Measurements from ENCODE around the gene THSD7A.

The THSD7A gene

DNA sequence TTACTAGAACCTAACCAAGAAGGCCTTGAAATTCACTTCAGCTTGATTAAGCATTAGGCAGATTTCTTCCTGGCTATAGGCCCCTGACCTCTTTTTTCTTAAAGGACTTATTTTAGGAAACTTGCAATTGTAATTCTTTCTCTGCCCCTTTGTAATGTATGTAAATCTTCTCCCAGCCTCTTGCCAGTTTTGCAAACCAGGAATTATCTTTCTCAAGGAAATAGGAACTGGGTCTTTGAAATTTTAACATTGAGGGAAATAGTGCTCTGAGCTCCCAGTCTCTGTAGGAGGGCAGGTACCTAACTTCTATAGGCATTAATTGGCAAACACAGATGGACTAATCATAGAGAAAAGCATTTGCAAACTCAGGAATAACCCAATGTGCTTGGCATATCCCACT, 342.7 kb downstream of the THSD7A start:
- DNase-seq, result no peak

GRCh38 chr7:11486271-11486670, 345.7 kb downstream of the THSD7A start:
- no peak for DNase-seq

- DNase-seq, result no peak
Measured at GRCh38 chr7:11485636-11486035, 346.4 kb downstream of the THSD7A start.

- DNase-seq, result no peak
Measured at GRCh38 chr7:11480143-11480542, 351.9 kb downstream of the THSD7A start.

DNA sequence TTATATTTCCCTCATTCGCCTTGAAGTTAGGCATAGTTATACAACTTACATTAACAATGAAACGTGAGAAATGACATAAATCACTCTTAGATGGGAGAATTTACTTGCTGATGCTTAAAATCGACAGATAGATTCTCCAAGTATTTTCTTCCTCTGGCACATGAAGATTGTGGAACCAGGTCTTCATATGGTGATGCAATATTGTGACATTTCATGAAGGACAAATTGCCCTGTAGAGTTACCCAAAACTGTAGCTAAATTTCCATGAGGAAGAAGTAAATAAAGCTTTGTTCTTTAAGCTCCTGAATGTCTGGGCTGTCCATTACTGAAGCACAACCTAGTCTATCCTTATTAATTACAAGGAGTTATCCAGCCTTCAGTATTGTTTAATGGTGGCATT, 353.1 kb downstream of the THSD7A start:
- DNase-seq, result no peak

DNA sequence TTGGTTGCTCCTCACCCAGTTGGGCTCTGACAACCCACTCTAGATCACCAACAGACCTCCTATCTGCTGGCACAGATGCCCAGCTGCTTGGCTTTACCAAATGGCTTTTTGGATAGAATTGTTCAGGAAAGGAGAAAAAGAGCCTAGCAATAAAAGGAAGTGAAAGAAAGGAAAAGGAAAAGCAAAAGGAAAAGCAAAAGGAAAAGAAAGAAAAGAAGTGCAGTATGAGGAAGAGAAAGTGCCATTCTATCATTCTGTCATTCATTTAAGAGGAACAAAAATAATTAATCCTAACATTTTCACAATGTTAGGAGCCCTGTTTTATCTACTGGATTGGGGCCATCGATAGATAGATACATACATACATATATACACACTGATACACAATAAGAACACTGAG, 353.6 kb downstream of the THSD7A start:
- DNase-seq, result no peak

- DNase-seq, result no peak
Measured at GRCh38 chr7:11474902-11475585, 357.0 kb downstream of the THSD7A start.

DNA sequence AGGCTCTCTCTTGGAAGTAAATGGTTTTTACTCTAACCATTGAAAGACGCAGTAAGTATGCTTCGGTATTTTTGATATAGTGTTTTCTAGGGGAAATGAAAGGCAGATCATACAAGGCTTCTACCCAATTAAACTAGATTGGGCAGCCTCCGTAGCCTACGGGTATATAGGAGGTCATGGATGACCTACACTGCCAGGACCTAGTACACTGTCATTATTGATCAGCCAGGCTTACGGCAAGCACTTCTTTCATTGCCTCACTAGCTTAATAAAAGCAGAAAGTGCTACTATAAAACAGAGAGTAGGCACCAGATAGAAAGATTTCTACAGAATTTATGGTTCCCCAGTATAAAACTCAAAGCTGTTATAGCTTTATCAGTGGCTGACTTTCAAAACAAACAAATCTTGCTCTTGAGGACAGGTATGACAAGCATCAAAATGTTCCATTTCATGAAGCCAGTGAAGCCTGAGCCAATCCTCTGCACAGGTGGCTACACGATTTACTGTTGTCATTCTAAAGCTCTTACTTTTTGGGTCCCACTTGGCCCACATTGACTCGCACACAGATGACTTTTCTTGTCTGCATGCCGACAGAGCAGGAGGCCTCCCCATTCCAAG, 358.1 kb downstream of the THSD7A start:
- DNase-seq, result no peak

GRCh38 chr7:11473220-11473619, 358.8 kb downstream of the THSD7A start:
- DNase-seq, result no peak

- no peak for DNase-seq
Measured at GRCh38 chr7:11472646-11473045, 359.4 kb downstream of the THSD7A start.

DNA sequence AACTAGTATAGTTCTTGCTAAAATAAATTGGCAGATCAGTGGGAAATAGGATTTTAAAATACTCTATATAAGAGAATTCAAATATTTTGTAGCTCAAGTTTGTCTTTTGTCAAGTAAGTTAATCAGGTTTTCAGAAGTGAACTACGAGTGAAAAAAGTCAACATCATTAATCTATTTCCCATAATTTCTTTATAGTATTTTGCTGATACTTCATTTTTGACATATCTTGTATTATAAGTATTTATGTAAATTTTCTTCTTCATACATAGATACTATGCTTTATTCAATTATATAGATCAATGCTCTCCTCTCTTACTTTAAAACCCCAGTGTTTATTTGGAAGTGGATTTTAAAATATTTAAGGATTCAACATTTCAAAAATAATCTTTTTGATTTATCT, 360.7 kb downstream of the THSD7A start:
- DNase-seq, result no peak

- DNase-seq, result no peak
Measured at GRCh38 chr7:11469028-11469745, 362.8 kb downstream of the THSD7A start.

DNA sequence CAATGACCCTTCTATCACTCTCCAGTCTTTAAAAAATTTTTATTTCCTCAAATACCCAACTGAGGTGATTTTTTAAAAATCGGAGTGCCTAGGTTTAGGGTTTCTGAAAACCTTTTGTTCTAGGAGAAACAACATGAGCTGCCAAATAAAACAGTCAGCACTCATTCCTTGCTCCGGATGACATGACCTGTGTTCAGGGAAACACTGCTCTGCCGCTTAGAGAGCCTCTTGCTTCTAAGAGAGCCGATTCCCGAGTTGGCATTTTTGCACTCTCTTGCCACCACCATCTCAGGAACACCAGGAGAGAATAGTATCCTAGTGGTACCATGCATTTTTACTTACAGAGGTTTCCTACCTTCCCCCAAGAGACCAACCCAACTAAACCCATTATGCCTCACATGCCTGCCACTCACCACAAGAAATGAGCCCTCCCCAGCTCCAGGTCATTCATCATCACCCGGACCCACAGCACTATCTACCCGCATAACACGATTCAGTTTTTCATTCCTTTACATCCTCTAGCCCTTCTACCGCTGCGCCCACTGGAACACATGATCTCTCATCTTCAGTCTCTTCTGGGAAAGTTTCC, 365.4 kb downstream of the THSD7A start:
- DNase-seq, result no peak

DNA sequence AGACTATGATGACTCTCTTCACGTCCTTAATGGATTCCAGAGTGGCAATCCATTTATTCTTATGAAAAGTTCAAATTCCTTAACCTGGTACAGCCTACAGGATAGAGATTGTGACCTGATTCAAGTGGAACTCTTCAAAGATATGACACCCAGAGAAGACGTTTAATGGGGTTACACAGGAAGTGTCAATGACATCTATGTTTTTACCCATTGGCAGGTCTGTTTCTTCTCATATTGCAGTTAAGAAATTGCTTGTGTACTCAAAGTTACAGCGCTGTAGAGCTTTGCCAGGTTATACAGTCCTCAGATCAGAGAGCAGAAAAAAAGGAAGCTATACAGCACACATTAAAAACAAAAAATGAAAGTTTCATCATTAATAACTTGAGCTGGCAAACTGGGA, 367.4 kb downstream of the THSD7A start:
- no peak for DNase-seq

DNA sequence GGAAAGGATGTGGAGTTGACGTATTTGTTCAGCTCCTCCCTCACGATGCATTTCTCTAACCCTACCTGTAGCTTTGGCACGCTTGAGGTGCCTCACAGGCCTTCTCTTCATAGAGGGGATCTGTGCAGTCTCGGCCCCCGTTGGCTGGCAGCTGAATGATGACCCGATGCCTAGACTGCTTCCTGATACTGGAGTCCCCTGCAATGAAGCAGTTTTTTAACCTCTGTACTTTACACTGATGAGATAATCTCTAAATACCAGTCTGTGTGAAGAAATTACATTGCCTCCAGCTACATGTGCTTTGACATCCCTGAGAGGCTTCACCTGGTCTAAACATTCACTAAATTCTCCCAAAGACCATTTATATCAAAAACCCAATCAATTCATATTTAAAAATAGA, 370.1 kb downstream of the THSD7A start:
- DNase-seq, result no peak

DNA sequence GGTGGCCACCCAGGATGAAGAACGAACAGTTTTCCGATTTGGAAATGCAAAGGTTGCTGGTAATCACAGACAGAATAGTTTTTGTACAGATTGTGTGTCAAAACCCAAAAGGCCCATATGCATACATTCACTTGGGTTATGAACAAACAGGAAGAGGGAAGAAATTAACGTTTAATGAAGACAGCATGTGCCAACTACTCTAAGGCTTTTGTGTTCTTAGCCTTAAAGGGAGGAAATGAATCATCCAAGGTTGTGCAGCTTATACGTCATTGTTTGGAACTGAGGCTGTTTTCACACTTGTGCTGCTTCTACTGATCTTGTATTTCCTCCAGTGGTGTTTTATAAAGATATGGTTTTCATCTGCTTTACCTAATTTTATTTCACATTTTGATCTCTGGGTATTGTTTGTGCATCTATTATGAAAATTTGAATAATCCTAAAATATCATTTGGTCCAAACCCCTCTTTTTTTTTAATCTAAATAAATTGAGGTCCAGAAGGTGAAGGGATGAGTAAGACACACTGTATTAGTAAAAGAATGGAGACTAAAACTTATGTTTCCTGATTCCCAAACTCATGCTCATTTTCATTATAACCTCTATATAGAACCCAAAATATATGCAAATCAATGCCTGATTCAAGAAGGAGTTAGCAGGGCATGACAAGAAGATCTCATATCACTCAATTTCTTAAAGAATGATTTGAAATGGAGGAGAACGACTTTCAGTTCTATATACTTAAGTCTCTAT, 373.1 kb downstream of the THSD7A start:
- DNase-seq, result no peak

GRCh38 chr7:11457419-11457818, 374.6 kb downstream of the THSD7A start:
- no peak for DNase-seq

- DNase-seq, result no peak
Measured at GRCh38 chr7:11456574-11456973, 375.4 kb downstream of the THSD7A start.

GRCh38 chr7:11452476-11452875, 379.5 kb downstream of the THSD7A start:
- no peak for DNase-seq

DNA sequence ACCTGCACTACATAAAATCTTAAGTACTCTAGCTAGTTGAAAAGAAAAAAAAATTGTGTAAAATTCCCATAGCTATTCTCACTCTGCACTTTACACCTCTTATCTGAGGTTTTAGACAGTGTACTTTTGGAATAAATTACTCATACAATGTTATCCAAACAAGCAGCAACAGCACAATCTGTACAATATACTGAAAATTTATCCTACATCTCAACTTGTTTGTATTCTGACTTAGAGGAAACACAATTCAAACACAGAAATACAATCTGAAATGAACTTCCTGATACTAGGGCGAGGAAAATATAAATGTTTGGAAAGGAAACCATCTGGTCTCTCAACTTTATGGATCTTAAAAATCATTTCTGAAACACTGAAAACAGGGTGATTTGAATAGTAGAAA, 381.7 kb downstream of the THSD7A start:
- DNase-seq, result no peak

DNA sequence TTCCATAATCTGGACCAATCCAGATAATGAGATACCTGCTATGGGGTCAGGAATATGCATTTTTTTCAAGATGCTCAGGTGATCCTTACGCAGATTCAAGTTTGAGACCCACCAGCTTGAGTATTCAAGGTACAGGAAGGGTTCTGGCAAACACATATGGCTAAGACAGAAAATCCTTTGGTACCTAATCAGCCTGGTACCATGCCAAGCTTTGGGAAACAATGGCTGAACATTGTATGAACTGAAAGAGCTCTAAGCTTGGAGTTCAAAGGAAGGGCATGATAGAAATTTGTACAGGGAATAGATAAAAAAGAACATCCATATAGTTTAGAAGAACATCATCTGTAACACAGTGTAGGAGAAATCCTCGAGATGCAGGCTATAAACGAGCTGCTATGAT, 382.7 kb downstream of the THSD7A start:
- no peak for DNase-seq

- no peak for DNase-seq
Measured at GRCh38 chr7:11448323-11448722, 383.7 kb downstream of the THSD7A start.

DNA sequence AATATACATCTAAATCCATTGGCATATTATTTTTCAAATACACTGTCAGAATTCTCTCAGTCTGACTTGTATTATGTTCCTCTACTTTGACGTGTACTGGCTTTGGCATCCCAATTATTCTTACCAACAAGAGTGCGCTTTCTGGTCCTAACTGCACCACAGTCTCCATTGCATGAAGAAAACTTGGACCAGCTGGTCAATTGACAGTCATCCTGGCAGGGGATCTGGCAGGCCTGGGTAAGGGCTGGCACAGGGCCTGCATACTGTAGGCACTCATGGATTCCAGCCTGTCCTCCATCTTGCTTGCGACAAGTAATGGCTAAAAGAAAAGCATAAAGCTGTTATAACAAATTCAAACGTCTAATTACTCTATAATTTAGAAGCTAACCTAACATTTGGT, 384.9 kb downstream of the THSD7A start:
- no peak for DNase-seq

Measured in activated CD4-positive, alpha-beta T cell treated with anti-CD3 and anti-CD28 coated beads for 1 hour (primary cell).